ENCODE data around the gene DACT1. TPM values are rescaled to one million over a fixed set of nuclear protein-coding genes. Genes with fewer than 3 reads are reported as not detected.

The DACT1 gene
- total RNA-seq, 2 experiments from 2014 or later, result 1.3 TPM

- no peaks in the 10 kb centered on the region for H3K4me1 Mint-ChIP-seq (ENCODE audit: low read depth)
- intact Hi-C loops (cut with DNase I, micrococcal nuclease), result no loop called here
- H3K27me3 ChIP-seq (ENCODE audit: control insufficient read depth in 1 of 2, insufficient read depth in 2 of 2, low read length in 2 of 2), result no peaks in the 10 kb centered on the region
- no peaks in the 10 kb centered on the region for H3K36me3 ChIP-seq (ENCODE audit: insufficient read depth, low read length)
- no peaks in the 10 kb centered on the region for H3K9me3 ChIP-seq (ENCODE audit: control insufficient read depth in 1 of 2, insufficient read depth in 1 of 2, low read length in 2 of 2)
- H3K4me3 ChIP-seq (ENCODE audit: low read length), result no peak overlapping the region
- CTCF ChIA-PET, result no interaction called here
- no peak overlapping the region for H3K27ac Mint-ChIP-seq
- no peaks in the 10 kb centered on the region for H3K36me3 Mint-ChIP-seq (ENCODE audit: low read depth)
- POLR2A ChIA-PET, result no interaction called here
- H3K9me3 Mint-ChIP-seq, result no peaks in the 10 kb centered on the region
- H3K4me3 Mint-ChIP-seq, result no peak overlapping the region
- DNase-seq, result no peak
- peaks cover 6% of the 10 kb centered on the region for H3K27me3 Mint-ChIP-seq
- no peak for ATAC-seq (ENCODE audit: poor library complexity)
- no peaks in the 10 kb centered on the region for H3K4me1 ChIP-seq (ENCODE audit: insufficient read depth, low read length)
- TF ChIP-seq, protein P1, sequence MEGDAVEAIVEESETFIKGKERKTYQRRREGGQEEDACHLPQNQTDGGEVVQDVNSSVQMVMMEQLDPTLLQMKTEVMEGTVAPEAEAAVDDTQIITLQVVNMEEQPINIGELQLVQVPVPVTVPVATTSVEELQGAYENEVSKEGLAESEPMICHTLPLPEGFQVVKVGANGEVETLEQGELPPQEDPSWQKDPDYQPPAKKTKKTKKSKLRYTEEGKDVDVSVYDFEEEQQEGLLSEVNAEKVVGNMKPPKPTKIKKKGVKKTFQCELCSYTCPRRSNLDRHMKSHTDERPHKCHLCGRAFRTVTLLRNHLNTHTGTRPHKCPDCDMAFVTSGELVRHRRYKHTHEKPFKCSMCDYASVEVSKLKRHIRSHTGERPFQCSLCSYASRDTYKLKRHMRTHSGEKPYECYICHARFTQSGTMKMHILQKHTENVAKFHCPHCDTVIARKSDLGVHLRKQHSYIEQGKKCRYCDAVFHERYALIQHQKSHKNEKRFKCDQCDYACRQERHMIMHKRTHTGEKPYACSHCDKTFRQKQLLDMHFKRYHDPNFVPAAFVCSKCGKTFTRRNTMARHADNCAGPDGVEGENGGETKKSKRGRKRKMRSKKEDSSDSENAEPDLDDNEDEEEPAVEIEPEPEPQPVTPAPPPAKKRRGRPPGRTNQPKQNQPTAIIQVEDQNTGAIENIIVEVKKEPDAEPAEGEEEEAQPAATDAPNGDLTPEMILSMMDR (IDR thresholded peaks at IDR 0.05), result no peak
- H3K27ac ChIP-seq (ENCODE audit: low read depth in 1 of 2, low read length in 2 of 2), result no peak overlapping the region
Observed at GRCh38 chr14:58677517-58677916, 39.8 kb downstream of the DACT1 start.

- H3K9me3 Mint-ChIP-seq, result no peaks in the 10 kb centered on the region
- no peaks in the 10 kb centered on the region for H3K4me1 ChIP-seq (ENCODE audit: insufficient read depth, low read length)
- ATAC-seq (ENCODE audit: poor library complexity) (no peak), DNase-seq (no peak)
- intact Hi-C loops (cut with DNase I, micrococcal nuclease), result no loop called here
- ChIA-PET CTCF (no interaction called here), POLR2A (no interaction called here)
- no peaks in the 10 kb centered on the region for H3K9me3 ChIP-seq (ENCODE audit: control insufficient read depth in 1 of 2, insufficient read depth in 1 of 2, low read length in 2 of 2)
- peaks cover 2% of the 10 kb centered on the region for H3K27me3 Mint-ChIP-seq
- H3K4me3 Mint-ChIP-seq, result no peak overlapping the region
- no peak overlapping the region for H3K27ac Mint-ChIP-seq
- H3K27me3 ChIP-seq (ENCODE audit: control insufficient read depth in 1 of 2, insufficient read depth in 2 of 2, low read length in 2 of 2), result no peaks in the 10 kb centered on the region
- TF ChIP-seq, protein P1 (IDR thresholded peaks at IDR 0.05), result no peak
- no peaks in the 10 kb centered on the region for H3K36me3 ChIP-seq (ENCODE audit: insufficient read depth, low read length)
- no peak overlapping the region for H3K27ac ChIP-seq (ENCODE audit: low read depth in 1 of 2, low read length in 2 of 2)
- no peak overlapping the region for H3K4me3 ChIP-seq (ENCODE audit: low read length)
- H3K4me1 Mint-ChIP-seq (ENCODE audit: low read depth), result no peaks in the 10 kb centered on the region
- no peaks in the 10 kb centered on the region for H3K36me3 Mint-ChIP-seq (ENCODE audit: low read depth)
Observed at GRCh38 chr14:58677996-58678395, 40.2 kb downstream of the DACT1 start.

- no peaks in the 10 kb centered on the region for H3K4me1 Mint-ChIP-seq (ENCODE audit: low read depth)
Observed at GRCh38 chr14:58680698-58681097, 42.9 kb downstream of the DACT1 start.

More at GRCh38 chr14:58680698-58681097, 42.9 kb downstream of the DACT1 start:
- Histone ChIP-seq H3K4me1 (ENCODE audit: insufficient read depth, low read length) (no peaks in the 10 kb centered on the region), H3K27me3 (ENCODE audit: control insufficient read depth in 1 of 2, insufficient read depth in 2 of 2, low read length in 2 of 2) (no peaks in the 10 kb centered on the region), H3K36me3 (ENCODE audit: insufficient read depth, low read length) (no peaks in the 10 kb centered on the region), H3K4me3 (ENCODE audit: low read length) (no peak overlapping the region), H3K9me3 (ENCODE audit: control insufficient read depth in 1 of 2, insufficient read depth in 1 of 2, low read length in 2 of 2) (no peaks in the 10 kb centered on the region), H3K27ac (ENCODE audit: low read depth in 1 of 2, low read length in 2 of 2) (no peak overlapping the region)
- no peak overlapping the region for H3K4me3 Mint-ChIP-seq
- ChIA-PET CTCF (no interaction called here), POLR2A (no interaction called here)
- H3K9me3 Mint-ChIP-seq, result no peaks in the 10 kb centered on the region
- intact Hi-C loops (cut with DNase I, micrococcal nuclease), result no loop called here
- no peak overlapping the region for H3K27ac Mint-ChIP-seq
- no peak for DNase-seq
- no peaks in the 10 kb centered on the region for H3K36me3 Mint-ChIP-seq (ENCODE audit: low read depth)
- TF ChIP-seq, protein P1 (IDR thresholded peaks at IDR 0.05), result no peak
- ATAC-seq (ENCODE audit: poor library complexity), result no peak
- no peaks in the 10 kb centered on the region for H3K27me3 Mint-ChIP-seq

Data from CD4-positive, alpha-beta T cell (primary cell).